AG20443 (cell line): ENCODE measurements around the gene SLC19A2.
"Not testable (repeated sequence)": the region's sequence is repeated elsewhere in the genome, so short reads cannot be mapped to it uniquely, and the experiment has no call there.

Experiments used
- DNase-seq: peaks from one replicate; pipeline ENCODE4 v3.0.0; 2012; ENCODE audit warnings: low spot score, mixed read lengths

The SLC19A2 gene, protein sequence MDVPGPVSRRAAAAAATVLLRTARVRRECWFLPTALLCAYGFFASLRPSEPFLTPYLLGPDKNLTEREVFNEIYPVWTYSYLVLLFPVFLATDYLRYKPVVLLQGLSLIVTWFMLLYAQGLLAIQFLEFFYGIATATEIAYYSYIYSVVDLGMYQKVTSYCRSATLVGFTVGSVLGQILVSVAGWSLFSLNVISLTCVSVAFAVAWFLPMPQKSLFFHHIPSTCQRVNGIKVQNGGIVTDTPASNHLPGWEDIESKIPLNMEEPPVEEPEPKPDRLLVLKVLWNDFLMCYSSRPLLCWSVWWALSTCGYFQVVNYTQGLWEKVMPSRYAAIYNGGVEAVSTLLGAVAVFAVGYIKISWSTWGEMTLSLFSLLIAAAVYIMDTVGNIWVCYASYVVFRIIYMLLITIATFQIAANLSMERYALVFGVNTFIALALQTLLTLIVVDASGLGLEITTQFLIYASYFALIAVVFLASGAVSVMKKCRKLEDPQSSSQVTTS

DNA sequence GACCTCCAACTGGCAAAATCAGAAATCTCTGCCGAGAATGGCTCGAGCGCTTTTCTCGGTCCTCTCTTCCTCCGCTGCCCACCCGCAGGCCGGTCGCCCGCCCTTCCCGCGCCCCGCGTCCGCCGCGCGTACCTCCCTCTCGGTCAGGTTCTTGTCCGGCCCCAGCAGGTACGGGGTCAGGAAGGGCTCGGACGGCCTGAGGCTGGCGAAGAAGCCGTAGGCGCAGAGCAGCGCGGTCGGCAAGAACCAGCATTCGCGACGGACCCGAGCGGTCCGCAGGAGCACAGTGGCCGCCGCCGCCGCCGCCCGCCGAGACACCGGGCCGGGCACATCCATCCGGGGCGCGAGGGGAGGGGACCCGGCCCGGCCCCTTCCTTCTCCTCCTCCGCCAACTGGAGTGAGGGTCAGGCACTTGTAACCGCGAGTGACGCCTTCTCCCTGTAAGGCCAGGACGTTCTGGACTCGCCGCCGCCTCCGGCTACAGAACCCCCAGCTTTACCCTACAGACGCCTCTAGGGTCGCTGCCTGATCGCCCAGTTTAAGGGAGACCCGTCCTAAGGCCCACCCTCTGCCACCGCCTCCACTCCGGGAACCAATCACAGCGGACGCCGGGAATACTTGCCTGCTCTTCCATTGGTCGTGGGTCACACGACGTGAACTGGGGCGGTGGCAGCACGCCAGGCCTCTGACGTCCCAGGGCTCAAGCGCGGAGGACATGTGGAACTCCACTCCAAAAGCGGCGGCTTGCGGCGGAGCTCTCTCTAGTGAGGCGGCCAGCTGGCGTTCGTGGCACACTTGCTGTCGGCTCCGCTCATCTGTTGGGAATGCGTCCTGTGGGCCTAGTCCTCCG is at the start of gene SLC19A2:
TSS of gene SLC19A2 (minus strand) at position 514 of the 850 bp plus-strand sequence. CDS start at position 336, 178 bp downstream.
- DNase-seq = peak; percentile 98

DNA sequence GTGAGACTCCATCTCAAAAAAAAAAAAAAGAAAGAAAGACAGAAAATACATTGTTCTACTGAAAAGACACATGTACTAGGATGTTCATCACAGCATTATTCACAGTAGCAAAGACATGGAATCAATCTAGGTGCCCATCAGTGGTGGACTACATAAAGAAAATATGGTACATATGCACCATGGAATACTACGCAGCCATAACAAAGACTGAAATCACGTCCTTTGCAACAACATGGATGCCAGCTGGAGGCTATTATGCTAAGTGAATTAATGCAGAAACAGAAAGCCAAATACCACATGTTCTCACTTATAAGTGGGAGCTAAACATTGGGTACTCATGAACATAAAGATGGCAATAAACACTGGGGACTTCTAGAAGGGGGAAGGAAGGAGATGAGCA is 48.9 kb upstream of the SLC19A2 start:
- no peak for DNase-seq

DNA sequence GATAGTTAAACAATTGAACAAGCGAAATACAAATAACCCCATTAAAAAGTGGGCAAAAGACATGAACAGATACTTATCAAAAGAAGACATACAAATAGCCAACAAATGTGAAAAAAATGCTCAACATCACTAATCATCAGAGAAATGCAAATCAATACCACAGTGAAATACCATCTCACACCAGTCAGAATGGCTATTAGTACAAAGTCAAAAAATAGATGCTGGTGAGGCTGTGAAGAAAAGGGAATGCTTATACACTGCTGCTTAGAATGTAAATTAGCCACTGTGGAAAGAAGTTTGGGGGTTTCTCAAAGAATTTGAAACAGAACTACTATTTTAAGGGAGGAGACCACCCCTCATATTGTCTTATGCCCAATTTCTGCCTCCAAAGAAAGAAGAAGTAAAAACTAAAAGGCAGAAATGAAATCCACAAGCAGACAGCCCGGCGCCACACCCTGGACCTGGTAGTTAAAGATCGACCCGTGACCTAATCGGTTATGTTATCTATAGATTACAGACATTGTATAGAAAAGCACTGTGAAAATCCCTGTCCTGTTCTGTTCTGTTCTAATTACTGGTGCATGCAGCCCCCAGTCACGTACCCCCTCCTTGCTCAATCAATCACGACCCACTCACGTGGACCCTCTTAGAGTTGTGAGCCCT is 47.9 kb upstream of the SLC19A2 start:
- DNase-seq = not testable (repeated sequence)

DNA sequence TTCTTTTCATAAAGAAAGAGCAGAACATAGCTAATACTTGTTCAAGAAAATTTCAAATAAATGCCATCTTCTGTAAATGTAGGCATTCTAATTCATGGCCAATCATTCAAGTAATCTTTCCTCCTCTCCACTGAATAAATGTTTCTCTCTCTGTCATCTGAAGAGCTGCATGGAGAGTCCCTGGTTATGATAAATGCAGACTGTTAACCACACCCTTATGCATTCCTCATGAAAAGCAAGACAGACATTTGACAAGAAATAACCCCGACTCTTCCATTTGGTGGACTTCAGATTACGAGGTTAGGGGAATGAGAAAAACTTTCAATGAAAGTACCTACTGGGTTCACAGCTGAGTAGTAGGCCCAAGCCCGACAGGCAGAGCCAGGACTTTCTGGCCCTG is 44.7 kb upstream of the SLC19A2 start:
- DNase-seq = no peak

DNA sequence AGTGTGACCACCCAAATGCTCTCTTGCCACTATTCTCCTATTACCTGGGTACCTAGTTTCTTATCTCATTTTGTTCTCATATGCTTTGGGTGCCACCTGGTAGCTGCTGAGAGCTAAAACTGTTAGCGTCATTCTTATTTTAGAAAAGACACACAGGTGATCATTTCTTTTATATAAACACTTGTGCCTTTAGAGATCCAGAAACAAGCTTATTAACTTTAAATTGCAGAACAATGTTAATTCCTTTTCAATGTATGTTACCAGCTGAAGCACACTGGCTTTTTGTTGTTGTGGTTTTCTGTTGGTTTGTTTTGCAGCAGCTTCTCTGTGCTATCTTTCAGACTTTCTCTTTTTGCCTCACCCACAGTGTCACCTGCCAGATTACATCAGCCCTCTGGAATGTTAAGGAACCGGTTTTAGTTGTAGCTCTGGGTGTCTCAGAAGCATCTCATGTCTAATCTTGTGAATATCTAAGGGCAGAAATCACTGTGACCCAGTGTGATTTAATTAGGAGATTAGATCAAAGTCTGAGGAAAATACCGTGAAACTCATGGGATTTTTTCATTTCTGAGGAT is 43.4 kb upstream of the SLC19A2 start:
- DNase-seq = no peak

DNA sequence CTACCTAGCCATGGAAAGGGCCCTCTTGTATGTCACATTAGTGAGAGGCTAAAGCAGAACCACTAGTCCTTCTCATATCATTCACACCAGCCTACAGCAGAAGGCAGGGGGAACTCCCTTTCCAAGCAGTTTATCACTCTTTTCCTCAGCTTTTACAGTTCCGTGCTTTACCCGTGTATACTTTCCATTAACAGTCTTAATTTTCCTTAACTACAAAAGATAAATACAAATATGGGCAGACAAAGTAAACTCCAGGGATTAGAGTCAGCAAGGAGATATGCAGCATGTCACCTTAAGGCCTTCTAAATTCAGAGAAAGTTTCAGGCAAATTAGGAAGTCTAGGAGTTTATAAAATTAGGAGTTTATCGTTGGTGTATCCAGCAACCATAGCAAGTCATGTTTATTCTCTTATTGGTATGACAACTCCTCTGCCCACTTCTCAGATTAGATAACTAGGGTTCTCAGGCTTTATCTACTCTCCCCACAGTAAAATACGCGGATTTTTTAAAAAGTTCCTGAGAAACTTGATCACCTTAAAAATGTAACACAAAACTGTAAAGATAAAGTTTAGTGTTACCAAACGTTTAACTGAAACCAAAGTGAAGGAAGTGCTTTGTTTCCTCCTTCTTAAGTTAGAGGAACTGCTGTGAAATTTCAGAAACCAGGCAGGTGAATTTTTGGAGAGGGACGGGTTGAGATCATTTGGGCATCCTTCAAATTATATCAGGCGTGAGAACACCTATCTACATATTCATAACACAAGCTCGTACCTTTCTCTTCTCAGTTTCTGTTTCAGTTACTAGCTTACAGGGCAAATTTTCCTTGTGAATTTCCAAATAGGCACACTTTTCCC is 42.7 kb upstream of the SLC19A2 start:
- no peak for DNase-seq

DNA sequence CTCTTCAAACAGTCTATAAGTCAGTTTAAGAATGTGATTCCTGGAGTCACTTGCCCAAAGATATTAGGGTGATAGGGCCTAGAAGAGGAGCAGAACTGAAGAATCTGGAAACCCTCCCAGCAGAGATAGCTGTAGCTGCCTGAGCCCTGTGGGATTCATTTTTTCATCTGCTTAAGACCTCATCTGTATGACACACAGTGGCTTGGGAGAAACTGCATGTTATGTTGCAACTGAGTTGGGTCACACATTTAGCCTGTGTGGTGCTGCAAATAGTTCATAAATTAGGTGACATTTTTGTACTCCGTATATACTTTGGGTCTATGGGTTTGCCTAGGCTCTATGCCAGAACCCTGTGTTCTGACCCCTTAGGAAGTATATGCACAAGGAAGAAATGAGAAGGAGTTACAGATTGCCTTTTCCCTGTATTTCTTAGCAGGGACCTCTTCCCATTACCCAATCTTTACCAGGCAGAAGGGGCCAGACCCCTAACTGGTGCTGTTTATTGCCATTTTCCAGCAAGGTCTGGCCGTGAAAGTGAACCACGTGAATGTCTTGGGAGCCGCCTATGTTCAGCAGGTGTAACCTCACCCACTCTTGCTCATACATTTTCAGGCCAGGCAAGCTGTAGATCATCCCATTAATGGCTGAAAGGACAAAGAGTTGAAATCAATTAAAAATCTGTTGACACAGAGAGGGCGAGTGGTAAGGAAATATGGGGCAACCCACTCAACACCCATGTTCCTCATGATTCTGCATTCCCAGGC is 41.9 kb upstream of the SLC19A2 start:
- DNase-seq = peak; percentile 36

DNA sequence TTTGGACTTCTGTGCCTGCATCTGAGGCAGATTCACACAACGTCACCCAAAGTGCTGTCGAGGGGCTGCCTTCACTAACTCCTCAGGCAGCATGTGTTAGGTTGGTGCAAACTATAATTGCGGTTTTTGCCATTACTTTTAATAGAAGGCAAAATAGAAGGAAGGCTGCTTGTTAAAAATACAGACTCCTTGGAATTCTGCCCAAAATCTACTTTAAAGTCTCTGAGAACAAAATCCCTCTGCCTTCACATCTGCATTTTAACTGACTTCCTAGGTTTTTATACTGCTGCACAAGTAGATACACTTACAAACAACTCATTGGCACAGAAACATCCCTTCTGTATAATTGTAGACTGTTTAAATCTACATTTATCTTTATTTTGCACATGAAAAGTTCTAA is 41.3 kb upstream of the SLC19A2 start:
- DNase-seq = no peak

DNA sequence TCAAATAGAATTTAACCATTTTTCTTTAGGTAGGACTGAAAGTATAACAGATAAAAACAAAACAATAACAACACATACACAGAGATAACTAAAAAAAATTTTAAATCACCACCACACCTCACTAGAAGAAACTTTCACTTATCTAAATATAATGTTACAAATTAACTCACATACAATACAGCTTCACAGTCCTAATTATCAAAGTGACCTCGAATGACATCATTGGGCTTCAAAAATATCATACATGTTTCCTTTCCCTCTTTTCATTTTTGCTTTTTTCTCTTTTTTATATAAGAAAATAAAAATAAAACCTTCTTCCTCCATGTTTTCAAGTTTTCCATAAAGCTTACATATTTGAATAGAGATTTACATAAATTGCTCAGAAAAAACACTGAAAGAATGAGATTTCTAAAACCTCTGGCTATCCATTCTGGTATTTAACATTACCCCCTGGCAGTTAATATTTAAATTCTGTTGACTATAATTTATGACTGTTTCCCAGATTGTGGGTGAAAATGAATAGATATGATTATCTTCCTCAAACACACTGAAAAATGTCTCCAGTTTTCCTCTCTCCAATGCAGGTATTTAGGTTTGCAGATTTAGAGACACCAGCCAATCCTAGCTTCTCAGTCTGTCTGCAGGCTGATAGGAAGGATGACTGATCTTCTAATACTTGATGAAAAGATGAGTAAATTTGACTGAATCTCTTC is 40.5 kb upstream of the SLC19A2 start:
- DNase-seq = no peak

DNA sequence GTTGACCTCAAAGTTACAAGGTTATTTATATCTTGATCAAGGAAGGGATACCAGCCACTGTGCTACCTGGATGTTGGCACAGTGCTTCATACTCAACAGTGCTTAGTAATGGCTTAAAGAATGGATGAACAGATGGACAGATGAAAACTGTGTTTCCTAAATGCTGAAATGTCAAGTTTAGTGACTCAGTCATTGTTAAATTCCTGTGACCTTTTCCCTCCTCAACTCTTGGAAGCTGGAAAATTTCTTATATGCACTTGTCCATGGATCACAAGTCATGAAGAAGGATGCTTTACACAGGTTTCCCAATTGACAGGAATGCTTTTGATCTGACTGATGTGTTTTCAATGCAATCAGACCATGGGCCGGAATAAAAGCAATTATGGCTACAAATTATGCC is 39.6 kb upstream of the SLC19A2 start:
- DNase-seq = no peak

DNA sequence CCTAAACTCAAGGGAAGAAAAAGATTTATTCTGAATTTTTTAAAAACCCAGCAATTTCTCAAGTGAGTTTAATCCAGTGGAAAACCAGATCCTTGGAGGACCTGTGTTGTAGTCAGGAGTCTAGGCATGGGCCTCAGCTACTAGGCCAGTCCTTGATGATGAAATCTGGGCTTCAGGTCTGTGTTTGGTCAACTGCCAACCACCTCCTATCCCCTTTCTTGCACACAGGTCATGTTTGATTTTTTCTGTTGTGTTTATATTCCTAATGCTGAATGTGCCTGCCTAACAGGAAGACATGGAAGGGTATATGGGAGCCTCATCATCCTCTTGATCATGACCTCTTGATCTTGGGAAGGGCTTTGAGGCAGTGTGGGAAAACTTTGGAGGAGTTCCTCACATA is 38.2 kb upstream of the SLC19A2 start:
- DNase-seq = no peak

DNA sequence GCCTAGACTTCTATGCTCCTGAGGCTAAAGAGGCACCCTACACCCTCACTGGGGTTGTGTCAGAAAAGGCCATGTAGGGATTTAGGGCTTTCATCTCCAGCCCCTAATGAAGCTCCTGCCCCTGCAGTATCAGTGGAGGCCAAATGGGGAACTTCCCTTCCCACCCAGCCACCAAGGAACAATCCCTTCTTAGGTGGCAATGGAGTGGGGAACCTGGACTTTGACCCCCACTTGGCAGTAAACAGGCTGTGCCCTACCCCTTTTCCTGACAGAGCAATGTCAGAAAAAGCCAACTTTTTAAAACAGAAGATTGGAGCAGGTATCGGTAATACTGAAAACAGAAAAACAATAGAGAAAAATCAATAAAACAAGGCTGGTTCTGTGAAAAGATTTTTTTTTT is 35.5 kb upstream of the SLC19A2 start:
- no peak for DNase-seq

DNA sequence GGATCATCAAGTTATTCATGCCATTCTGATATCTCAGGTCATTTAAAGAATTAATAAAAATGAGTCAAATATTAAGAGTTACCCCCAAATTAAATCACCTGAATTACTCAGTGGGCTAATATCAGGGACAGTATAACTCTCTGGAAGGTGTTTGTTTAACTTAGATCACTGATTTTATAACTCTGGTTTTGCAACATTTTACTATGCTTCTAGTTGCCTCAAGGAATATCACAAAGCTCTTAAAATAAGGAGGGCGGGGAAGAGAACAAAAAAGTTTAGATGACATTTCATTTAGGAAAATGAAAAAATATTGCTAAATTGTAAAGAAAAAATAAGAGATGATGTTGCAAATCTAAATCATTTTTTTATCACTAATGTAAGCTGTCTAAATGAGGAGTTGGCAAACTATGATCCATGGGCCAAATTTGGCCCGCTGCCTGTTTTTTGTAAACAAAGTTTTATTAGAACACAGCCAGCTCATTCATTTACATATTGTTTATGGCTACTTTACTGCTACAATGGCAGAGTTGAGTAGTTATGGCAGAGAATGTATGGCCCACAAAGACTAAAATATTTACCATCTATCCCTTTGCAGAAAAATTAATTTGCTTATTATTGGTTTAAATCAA is 31.9 kb upstream of the SLC19A2 start:
- no peak for DNase-seq

DNA sequence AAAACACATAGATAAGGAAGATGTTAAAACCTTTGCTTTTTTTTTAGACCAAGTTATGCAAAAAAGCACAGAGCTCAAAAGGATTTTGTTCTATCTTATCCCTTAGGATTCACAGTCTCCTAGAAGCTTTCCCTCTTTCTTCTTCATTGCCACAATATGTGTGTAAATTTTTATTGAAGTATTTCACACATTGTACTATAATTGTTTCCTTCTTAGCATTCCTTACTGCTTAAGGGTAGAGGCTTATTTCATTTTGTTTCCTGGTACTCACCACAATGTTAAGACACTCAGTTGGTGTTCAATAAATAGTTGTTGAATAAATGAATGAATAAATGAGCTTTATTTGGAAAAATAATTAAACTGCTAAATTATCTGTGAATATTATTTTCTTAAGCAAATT is 29.9 kb upstream of the SLC19A2 start:
- no peak for DNase-seq

DNA sequence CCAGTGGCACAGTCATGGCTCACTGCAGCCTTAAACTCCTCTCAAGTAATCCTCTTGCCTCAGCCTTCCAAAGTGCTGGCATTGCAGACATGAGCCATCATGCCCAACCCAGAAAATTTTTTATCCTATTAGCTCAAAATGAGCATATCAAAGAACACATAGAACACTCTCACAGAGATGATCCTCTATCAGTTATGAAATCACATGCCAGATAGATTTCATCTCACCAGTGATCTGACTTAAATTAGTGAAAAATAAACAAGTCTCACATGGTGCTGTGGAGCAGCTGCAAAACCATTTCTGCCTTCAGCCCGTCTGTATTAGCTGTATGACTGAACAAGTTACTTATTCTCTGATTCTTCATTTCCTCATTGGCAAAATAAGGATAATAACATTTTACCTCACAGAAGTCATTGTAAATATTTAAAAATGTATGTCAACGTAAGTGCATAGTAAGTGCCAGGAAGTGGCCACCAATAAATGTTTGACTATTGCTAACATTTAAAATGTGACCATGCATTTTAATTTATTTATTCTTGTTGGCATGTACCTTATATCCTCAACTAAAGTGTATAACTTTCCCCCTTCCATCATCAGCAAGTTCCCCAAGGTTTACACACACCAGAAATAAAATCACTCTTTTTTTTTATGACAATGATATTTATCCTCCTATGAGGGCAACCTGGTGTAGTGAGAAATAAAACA is 29.0 kb upstream of the SLC19A2 start:
- no peak for DNase-seq

DNA sequence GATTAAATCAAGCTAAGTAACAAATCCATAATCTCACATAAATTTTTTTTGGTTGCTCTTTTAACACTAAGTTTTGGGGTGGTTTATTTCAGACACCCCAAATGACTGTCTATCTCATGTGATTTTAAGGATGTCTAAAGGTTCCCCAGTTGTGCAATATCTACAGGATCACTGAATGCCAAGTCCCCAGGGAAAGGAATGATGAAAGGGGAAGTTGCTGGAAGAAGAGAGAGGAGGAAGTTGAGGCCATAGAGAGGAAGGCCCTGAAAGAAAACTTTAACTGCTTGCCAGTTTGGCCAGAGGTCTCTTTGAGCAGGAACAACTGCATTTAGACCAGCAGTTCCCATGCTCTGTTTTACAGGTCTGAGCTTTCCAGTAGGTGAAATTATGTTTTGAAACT is 27.5 kb upstream of the SLC19A2 start:
- no peak for DNase-seq

DNA sequence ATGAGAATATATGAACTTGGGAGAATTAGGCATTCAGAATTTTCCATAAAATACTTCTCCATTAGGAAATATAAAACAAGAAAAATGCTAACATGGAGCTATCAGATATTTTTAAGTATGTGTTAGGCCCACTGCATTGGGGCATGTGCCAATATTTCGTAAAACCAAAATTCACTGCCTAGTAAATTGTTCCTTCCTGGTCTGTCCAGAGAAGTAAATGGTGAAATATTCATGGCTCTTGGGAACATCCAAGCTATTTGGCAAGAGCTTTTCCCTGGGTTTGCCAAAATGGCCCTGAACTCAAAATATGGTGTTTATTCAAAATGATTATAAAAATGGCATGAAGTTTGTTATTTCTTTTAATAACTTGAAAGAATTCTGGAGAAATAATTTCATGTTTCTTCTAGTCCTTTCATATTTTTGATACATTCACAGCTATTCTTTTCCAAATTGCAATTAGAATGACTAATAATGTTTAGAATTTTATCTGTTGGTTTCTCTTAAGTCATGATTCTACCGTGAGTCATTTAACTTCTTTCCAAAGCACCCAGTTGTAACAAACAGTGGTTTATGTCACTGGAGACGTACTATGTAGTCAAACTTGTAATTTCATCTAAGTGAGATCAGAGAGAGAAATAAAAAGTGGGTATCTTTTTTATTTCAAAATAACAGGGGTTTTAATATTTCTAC is 25.7 kb upstream of the SLC19A2 start:
- DNase-seq = peak; percentile 63

DNA sequence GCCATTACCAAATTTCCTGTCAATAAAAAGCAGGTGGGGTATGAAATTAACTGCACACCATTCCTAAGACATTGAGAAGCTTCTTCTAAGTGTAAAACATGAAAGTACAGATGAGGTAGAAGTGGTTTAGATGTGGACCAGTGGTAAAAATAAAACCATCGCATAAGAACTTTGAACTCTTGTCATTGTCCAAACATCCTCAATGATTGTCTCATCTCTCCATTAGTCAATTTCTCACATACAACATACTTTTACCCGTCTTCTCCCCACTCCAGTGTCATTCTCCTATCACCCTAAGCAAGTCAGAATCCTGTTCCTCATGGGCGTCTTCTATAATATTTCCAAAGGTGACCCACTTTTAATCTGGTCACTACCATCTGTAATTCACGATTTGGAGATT is 24.3 kb upstream of the SLC19A2 start:
- DNase-seq = no peak
